PC-3 (cell line): ENCODE data around the gene AP3M1. TPM values are rescaled to one million over a fixed set of nuclear protein-coding genes. Genes with fewer than 3 reads are reported as not detected.
A peak's percentile ranks its signal among the peaks of the same experiment; 100 is the strongest.

Experiments used
- ATAC-seq: fragments of 200-7000 bp; cut with Tn5 transposase; 2 replicates; pipeline ENCODE4 v1.9.1; 2020; ENCODE audit warnings: mild to moderate bottlenecking, moderate library complexity
- BruUV-seq: library from RNA; stranded (reverse); fragments of 400-500 nt; replicated peaks from 2 replicates; lab custom pipeline; 2021; lab: Mats Ljungman, UMichigan
- CTCF ChIA-PET: fragments of 300-600 bp; sonication (Branson Sonifier 250); formaldehyde crosslinking; loops from one replicate; lab custom pipeline; 2022; ENCODE audit warnings: antibody characterized with exemption; lab: Charles Lee
- POLR2A ChIA-PET: fragments of 300-600 bp; sonication (Branson Sonifier 250); formaldehyde crosslinking; loops from one replicate; lab custom pipeline; 2022; ENCODE audit warnings: antibody characterized with exemption; ENCODE audit not compliant: unreplicated experiment; lab: Charles Lee
- DNase-seq: peaks from one replicate; pipeline ENCODE4 v3.0.0-alpha.2; 2015
- H2AFZ ChIP-seq: fragments of 300-600 bp; sonication (generic); 2 replicates; pipeline ENCODE4 v1.6.0; 2016; ENCODE audit warnings: antibody characterized with exemption, low read length
- H3F3A ChIP-seq: fragments of 300-600 bp; sonication (generic); one replicate; pipeline ENCODE4 v1.6.0; 2017; ENCODE audit warnings: antibody characterized with exemption, low read length, control low read depth, mild to moderate bottlenecking; ENCODE audit not compliant: unreplicated experiment
- H3K27ac ChIP-seq: fragments of 300-600 bp; sonication (generic); 2 replicates; pipeline ENCODE4 v1.5.1; 2016; ENCODE audit warnings: mild to moderate bottlenecking, low read length
- H3K27me3 ChIP-seq: fragments of 300-600 bp; sonication (generic); 2 replicates; pipeline ENCODE4 v1.6.1; 2016; ENCODE audit warnings: low read length, mixed read lengths
- H3K36me3 ChIP-seq: fragments of 300-600 bp; sonication (generic); 2 replicates; pipeline ENCODE4 v1.6.1; 2016; ENCODE audit warnings: low read depth, mixed run types, low read length, mixed read lengths
- H3K4me1 ChIP-seq: fragments of 300-600 bp; sonication (generic); 2 replicates; pipeline ENCODE4 v1.5.1; 2016; ENCODE audit warnings: low read length; ENCODE audit not compliant: insufficient read depth
- H3K4me2 ChIP-seq: fragments of 300-600 bp; sonication (generic); 2 replicates; pipeline ENCODE4 v1.6.0; 2016; ENCODE audit warnings: low read length
- H3K4me3 ChIP-seq: fragments of 300-600 bp; sonication (generic); 2 replicates; pipeline ENCODE4 v1.5.1; 2016; ENCODE audit warnings: mild to moderate bottlenecking, low read length, mixed read lengths
- H3K79me2 ChIP-seq: fragments of 300-600 bp; sonication (generic); 2 replicates; pipeline ENCODE4 v1.6.1; 2017; ENCODE audit warnings: low read length, mixed read lengths
- H3K9ac ChIP-seq: fragments of 300-600 bp; sonication (generic); 2 replicates; pipeline ENCODE4 v1.6.0; 2016; ENCODE audit warnings: mild to moderate bottlenecking, low read length
- H3K9me2 ChIP-seq: fragments of 300-600 bp; sonication (generic); replicated peaks from 2 replicates; pipeline ENCODE4 v1.6.1; 2016; ENCODE audit warnings: mixed run types, low read length, mixed read lengths
- H3K9me3 ChIP-seq: fragments of 300-600 bp; sonication (generic); 2 replicates; pipeline ENCODE4 v1.6.1; 2016; ENCODE audit warnings: low read length, mixed read lengths
- H4K20me1 ChIP-seq: fragments of 300-600 bp; sonication (generic); 2 replicates; pipeline ENCODE4 v1.6.1; 2016; ENCODE audit warnings: low read length, mixed read lengths
- CTCF ChIP-seq: fragments of 300-600 bp; sonication (generic); conservative IDR thresholded peaks from 2 replicates; pipeline ENCODE4 v1.5.1; 2017; ENCODE audit warnings: antibody characterized with exemption, low read depth, mild to moderate bottlenecking, low read length
- EZH2 ChIP-seq: fragments of 300-600 bp; sonication (generic); IDR thresholded peaks from one replicate; pipeline ENCODE4 v1.6.1; 2017; ENCODE audit warnings: antibody characterized with exemption, mild to moderate bottlenecking, low read length; ENCODE audit not compliant: unreplicated experiment
- EZH2phosphoT487 ChIP-seq: fragments of 300-600 bp; sonication (generic); IDR thresholded peaks from 2 replicates; pipeline ENCODE4 v1.6.1; 2018; ENCODE audit warnings: mild to moderate bottlenecking, antibody characterized with exemption, low read length, borderline replicate concordance
- intact Hi-C: fragments of 100-400 bp; cut with micrococcal nuclease; formaldehyde crosslinking; loops from 2 replicates; pipeline ENCODE4 v1.9.0; 2023
- total RNA-seq: library from RNA; depleted of rRNA; stranded (reverse); fragments of >200 nt; gene quantifications from 2 replicates; pipeline ENCODE4 v1.2.3, GENCODE V29; 2014

Gene AP3M1
- total RNA-seq, 1 experiment from 2014 or later: 165 TPM

GRCh38 chr10:74123081-74123480, 27.5 kb downstream of the AP3M1 start:
- Histone ChIP-seq H3K9me3 (no peaks in the 10 kb centered on the region), H2AFZ (no peak overlapping the region), H3K4me3 (no peak overlapping the region), H4K20me1 (no peaks in the 10 kb centered on the region), H3K9ac (no peak overlapping the region), H3K4me1 (peaks cover 20% of the 10 kb centered on the region), H3K4me2 (no peak overlapping the region), H3K36me3 (peaks cover 81% of the 10 kb centered on the region), H3K9me2 (no peaks in the 10 kb centered on the region), H3F3A (peaks cover 51% of the 10 kb centered on the region), H3K79me2 (no peaks in the 10 kb centered on the region), H3K27ac (no peak overlapping the region), H3K27me3 (no peaks in the 10 kb centered on the region)
- DNase-seq (no peak), ATAC-seq (no peak)
- intact Hi-C loops: no loop called here
- TF ChIP-seq CTCF: no peak; the same call in 1 of the 2 replicates
- TF ChIP-seq EZH2: no peak
- no peak for TF ChIP-seq EZH2phosphoT487
- POLR2A ChIA-PET: no interaction called here
- CTCF ChIA-PET: interaction anchor here (0.6 to 1.2 kb wide), 6 partner anchors 70 to 303 kb away, joined by 3 to 16 read pairs (median 4); no protein-coding TSS in a partner anchor
- BruUV-seq: TSS peak; percentile 22

DNA sequence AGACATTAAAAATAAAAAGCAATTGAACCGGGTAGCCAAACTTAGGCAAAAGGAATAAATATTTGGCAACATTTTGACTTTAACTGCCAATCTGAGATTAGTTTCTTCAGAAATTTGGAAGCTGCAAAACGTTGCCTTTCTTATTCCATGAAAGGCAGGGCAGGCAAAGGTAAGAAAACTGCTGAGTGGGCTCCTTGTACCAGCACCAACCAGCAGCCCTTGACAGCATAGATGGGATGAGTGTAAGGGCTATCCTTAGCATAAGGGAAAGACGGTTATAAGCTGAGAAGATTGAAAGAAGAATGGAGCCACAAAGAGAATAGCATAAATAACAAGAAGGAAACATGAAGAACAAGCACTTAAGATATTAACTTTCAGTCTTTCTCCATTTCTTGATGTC, 28.6 kb downstream of the AP3M1 start:
- H3K9me2 ChIP-seq: no peaks in the 10 kb centered on the region
- ChIA-PET CTCF (interaction anchor here (0.5 to 1.3 kb wide), 2 partner anchors 112 to 223 kb away, joined by 3 read pairs; no protein-coding TSS in a partner anchor), POLR2A (no interaction called here)
- peaks cover 54% of the 10 kb centered on the region for H3F3A ChIP-seq
- peaks cover 90% of the 10 kb centered on the region for H3K36me3 ChIP-seq
- H3K79me2 ChIP-seq: no peaks in the 10 kb centered on the region
- TF ChIP-seq EZH2phosphoT487 (no peak), EZH2 (no peak), CTCF (no peak)
- no TSS peak for BruUV-seq
- H3K9me3 ChIP-seq: no peaks in the 10 kb centered on the region
- intact Hi-C loops: no loop called here
- H3K27me3 ChIP-seq: no peaks in the 10 kb centered on the region
- no peak for DNase-seq
- ATAC-seq: no peak
- no peak overlapping the region for H3K27ac ChIP-seq
- no peak overlapping the region for H2AFZ ChIP-seq
- no peak overlapping the region for H3K4me2 ChIP-seq
- no peaks in the 10 kb centered on the region for H4K20me1 ChIP-seq
- H3K9ac ChIP-seq: no peak overlapping the region
- no peak overlapping the region for H3K4me3 ChIP-seq
- peaks cover 20% of the 10 kb centered on the region for H3K4me1 ChIP-seq

DNA sequence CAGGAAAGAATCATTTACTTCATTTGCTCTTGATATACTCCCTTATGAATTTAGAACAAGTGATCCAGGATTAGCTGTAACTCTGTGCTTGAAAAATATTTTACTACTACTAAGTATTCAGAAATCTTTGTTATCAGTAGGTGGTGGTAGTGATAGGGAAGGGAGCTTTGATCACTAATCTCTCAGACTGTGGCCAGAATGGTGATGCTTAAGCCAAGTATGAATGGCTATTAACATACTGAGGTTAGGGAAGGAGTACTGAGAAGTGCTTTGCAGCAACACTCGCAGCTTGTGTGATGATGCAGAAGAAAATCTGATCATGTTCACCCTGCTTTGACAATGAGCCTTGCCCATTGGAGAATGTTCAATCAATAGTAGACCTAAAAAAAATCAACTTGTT, 29.3 kb downstream of the AP3M1 start:
- POLR2A ChIA-PET: no interaction called here
- BruUV-seq: no TSS peak

More for the DNA sequence above, 29.3 kb downstream of the AP3M1 start:
- Histone ChIP-seq H4K20me1 (no peaks in the 10 kb centered on the region), H3K79me2 (no peaks in the 10 kb centered on the region), H3K27me3 (no peaks in the 10 kb centered on the region), H3K4me1 (peaks cover 20% of the 10 kb centered on the region), H3K4me3 (no peak overlapping the region), H3K9ac (no peak overlapping the region), H3K9me3 (no peaks in the 10 kb centered on the region), H2AFZ (no peak overlapping the region), H3K27ac (no peak overlapping the region), H3K9me2 (no peaks in the 10 kb centered on the region), H3K4me2 (no peak overlapping the region), H3K36me3 (peaks cover 94% of the 10 kb centered on the region), H3F3A (peaks cover 57% of the 10 kb centered on the region)
- CTCF ChIA-PET: interaction anchor here (1.3 kb wide), 1 partner anchor 113 kb away, joined by 3 read pairs; no protein-coding TSS in a partner anchor
- DNase-seq: no peak
- intact Hi-C loops: loop anchor here (2.0 kb wide), 1 partner anchor 25 kb away; no protein-coding TSS in a partner anchor
- no peak for TF ChIP-seq CTCF
- no peak for TF ChIP-seq EZH2phosphoT487
- TF ChIP-seq EZH2: no peak
- ATAC-seq: no peak
